GM10266 (cell line): ENCODE data around the gene PTPRN2.

Experiments
- DNase-seq: peaks from one replicate; pipeline ENCODE4 v3.0.0; 2012; ENCODE audit errors: extremely low spot score
- TF ChIP-seq, protein P1 (sequence below): IDR thresholded peaks from 2 replicates; pipeline ENCODE4 v1.5.1; 2012; ENCODE audit warnings: mild to moderate bottlenecking, low read depth; ENCODE audit not compliant: control insufficient read depth, insufficient read depth; ENCODE audit errors: missing control alignments

Gene PTPRN2

DNA sequence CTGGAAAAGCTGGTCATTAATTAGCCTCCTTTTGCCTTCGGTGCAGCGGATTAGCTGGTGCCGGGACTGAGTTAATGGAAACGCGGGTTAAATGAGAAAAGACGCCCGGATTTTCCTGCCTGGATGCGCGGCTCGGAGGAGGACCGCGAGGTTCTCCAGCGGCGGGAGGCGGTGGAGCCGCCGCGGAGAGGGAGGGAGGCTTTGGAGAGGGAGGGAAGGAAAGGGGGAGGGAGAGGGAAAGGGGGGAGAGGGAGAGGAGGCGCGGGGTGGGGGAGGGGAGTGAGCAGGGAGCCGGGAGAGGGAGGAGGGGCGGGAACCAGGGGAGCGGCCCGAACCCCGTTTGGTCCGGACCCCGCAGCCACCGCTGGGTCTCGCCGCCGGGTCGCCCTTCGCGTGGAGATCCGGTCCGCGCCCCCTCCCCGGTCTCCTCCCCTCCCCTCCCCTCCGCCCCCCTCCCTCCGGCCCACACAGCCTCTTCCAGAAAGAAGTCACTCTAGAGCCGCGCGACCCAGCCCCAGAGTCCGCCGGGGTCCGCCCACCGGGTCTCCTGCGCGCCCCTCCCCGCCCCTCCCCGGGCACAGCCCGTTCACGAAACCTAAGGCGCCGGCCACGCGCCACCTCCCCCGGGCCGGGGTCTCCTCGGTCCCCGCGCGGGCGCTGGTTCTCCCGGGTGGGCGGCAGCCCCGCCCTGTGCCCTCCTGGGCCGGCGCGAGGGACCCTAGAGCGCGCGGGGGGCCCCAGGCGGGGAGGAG, 903.3 kb downstream of the PTPRN2 start:
- no peak for DNase-seq
- TF ChIP-seq, protein P1, sequence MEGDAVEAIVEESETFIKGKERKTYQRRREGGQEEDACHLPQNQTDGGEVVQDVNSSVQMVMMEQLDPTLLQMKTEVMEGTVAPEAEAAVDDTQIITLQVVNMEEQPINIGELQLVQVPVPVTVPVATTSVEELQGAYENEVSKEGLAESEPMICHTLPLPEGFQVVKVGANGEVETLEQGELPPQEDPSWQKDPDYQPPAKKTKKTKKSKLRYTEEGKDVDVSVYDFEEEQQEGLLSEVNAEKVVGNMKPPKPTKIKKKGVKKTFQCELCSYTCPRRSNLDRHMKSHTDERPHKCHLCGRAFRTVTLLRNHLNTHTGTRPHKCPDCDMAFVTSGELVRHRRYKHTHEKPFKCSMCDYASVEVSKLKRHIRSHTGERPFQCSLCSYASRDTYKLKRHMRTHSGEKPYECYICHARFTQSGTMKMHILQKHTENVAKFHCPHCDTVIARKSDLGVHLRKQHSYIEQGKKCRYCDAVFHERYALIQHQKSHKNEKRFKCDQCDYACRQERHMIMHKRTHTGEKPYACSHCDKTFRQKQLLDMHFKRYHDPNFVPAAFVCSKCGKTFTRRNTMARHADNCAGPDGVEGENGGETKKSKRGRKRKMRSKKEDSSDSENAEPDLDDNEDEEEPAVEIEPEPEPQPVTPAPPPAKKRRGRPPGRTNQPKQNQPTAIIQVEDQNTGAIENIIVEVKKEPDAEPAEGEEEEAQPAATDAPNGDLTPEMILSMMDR = no peak

DNA sequence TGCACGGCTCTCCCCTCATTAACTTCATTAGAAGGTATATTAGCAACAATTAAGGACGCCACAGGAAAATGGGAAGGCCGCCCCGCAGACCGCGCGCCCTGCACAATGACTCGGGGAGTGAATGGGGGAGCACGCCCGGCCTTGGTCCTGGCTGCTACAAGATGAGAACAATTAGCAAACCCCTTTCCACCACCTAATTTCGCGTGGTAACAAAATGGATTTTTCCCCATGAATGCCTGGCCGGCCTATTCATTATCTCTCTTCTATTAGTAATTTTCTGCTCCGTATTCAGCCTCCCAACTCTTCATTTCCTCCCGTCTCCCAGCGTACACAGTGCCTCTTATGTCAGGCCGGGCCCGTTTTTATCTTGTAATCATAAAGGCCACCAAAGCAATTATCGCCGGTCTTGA, 903.9 kb downstream of the PTPRN2 start:
- TF ChIP-seq, protein P1 = no peak
- DNase-seq = no peak

- DNase-seq = no peak
- TF ChIP-seq, protein P1 = no peak
These were observed 904.5 kb downstream of the PTPRN2 start for GRCh38 chr7:157682946-157683746.

GRCh38 chr7:157682064-157682945, 905.3 kb downstream of the PTPRN2 start:
- TF ChIP-seq, protein P1 = no peak
- no peak for DNase-seq

GRCh38 chr7:157679607-157680006, 908.0 kb downstream of the PTPRN2 start:
- DNase-seq = no peak
- TF ChIP-seq, protein P1 = no peak

DNA sequence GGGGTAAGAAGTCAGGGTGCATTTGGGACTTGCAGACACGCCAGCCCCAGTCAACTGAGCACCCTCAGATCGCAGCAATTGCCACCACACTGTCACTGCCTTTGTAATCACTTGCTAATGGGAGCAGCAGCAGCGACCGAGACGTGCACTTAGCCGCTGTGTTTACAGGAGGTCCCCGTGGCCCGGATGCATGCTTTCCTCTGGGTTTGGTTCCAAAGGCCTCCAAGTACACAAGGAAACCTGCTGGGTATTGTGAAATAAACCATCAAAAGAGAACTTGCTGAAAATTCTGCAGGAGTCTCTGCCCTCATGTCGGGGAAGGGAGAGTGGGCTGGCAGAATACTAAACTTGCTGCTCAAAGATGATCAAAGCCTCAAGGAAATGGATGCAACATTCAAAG, 909.1 kb downstream of the PTPRN2 start:
- DNase-seq = no peak
- TF ChIP-seq, protein P1 = no peak
